Fibroblast of skin of right biceps (primary cell): Measurements from ENCODE around the gene CRAT.

Source experiments
- DNase-seq: peaks from one replicate; pipeline ENCODE4 v3.0.0-alpha.2; 2013

CRAT gene

DNA sequence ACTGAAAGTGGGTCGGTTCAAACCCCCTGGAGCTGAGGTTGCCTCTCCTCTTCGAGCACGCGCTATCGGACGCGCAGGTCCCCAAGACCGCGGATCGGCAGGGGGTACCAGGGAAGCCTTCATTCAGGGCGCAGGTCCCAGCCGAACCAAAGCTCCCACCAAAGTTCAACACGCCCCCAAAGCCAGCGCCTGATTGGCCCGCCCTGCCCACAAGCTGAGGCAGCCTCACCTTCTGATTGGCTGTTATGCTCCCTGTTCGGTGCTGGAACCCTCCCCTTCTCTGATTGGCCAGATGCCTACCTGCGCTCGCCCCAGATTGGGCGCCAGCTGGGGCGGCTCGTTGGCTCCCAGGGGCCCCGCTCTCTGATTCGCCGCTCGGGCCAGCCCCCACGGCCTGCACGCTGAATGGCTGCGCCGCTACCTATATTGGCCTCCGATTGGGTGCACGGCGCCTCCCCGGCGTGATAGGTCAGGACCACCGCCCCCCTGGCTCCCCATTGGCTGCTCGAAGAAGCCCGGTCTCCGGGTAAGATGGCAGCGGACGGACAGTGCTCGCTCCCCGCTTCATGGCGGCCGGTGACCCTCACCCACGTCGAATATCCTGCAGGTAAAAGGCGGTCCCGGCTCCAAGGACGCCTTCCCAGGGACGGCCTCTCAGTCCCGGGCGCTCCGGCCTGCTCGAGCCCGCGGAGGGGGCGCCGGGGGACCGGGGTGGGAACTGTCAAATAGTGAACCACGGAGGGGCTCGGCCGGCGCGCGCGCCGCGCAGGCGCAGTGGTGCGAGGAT is 29.8 kb downstream of the CRAT start, which contains the start of gene DOLPP1:
Gene DOLPP1, plus strand, starts transcription at position 511 of the 787 bp plus-strand sequence. Its CDS starts 21 bp downstream, at position 532.
- peak; percentile 100 for DNase-seq

DNA sequence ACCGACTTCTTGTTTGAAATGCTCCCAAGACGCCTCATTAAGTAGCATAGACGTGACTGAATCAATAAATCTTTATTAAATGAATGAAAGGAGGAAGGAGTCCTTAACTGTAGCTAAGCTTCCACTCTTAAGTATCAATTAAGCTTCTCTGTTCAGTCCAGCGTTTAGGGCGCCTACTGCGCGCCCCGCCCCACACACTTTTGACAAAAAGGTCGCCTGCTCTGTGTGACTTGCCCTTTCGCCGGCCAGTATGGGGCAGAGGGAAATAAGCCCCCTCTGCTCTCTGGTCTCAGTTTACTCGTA is 30.3 kb downstream of the CRAT start:
- no peak for DNase-seq

GRCh38 chr9:129079829-129080228 is 30.8 kb downstream of the CRAT start:
- DNase-seq, result no peak

GRCh38 chr9:129078691-129079503 is 31.7 kb downstream of the CRAT start:
- DNase-seq, result no peak

GRCh38 chr9:129077236-129077635 is 33.4 kb downstream of the CRAT start:
- no peak for DNase-seq

- DNase-seq, result no peak
Measured at GRCh38 chr9:129076640-129077037, 34.0 kb downstream of the CRAT start.

- no peak for DNase-seq
Measured at GRCh38 chr9:129075996-129076639, 34.5 kb downstream of the CRAT start.

GRCh38 chr9:129074106-129074505 is 36.5 kb downstream of the CRAT start:
- no peak for DNase-seq

- DNase-seq, result no peak
Measured at GRCh38 chr9:129073404-129073803, 37.2 kb downstream of the CRAT start.

- DNase-seq, result no peak
Measured at GRCh38 chr9:129072171-129072570, 38.4 kb downstream of the CRAT start.

DNA sequence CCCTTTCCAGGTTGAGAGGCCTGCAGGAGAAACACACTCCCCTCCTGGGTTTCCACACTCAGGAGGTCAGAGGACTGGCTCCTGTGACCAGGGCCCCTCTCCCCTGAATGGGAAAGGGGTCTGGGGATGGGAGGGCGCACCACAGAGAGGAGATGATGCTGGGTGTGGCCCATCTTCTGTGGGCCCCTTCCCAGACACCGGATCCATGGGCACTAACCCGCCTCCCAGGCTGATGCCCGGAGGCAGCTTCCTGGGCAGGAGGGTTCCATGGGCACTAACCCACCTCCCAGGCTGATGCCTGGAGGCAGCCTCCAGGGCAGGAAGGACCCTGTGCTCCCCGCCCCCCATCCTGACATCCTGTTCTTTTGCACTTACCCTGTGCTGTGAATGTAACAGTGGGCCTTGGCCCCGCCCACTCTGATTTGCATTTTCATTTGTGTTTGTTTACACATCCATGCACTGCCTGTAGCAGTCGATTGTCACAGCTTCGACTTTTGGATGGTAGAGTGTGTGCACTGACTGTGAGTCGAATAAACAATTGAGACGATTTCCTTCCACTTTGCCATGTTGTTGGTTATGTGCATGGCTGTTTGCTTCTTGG is 39.0 kb downstream of the CRAT start:
- DNase-seq, result no peak

- DNase-seq, result no peak
Measured at GRCh38 chr9:129070696-129071525, 39.7 kb downstream of the CRAT start.

DNA sequence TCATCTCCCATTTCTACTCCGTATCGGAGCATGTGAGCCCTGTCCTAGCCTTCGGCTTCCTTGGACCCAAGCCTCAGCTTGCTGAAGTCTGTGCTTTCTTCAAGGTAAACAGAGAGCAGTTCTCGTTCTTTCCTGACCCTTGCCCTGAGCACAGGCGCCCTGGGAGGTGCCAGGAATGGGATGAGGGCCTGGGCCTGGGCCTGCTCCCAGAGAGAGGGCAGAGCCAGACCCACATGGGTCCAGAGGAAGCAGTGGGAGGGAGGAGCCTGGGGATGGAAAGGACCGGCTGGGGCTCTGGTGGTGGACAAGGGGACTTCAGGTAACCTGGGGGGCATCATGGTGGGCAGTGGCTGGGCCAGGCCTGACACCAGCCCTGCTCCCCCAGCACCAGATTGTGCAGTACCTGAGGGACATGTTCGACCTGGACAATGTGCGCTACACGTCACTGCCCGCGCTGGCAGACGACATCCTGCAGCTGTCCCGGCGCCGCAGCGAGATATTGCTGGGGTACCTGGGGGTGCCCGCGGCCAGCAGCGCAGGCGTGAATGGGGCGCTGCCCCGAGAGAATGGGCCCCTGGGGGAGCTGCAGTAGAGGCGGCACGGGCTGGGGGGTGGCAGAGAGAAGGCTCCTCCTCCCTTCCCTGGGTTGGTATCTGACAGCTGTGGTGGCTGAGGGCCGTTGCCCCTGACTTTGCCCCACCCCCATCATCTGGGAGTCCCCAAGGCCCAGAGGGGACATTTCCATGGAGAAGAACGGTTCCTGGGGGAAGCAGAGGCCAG is 40.5 kb downstream of the CRAT start:
- DNase-seq, result no peak

- DNase-seq, result no peak
Measured at GRCh38 chr9:129068990-129069861, 41.4 kb downstream of the CRAT start.

DNA sequence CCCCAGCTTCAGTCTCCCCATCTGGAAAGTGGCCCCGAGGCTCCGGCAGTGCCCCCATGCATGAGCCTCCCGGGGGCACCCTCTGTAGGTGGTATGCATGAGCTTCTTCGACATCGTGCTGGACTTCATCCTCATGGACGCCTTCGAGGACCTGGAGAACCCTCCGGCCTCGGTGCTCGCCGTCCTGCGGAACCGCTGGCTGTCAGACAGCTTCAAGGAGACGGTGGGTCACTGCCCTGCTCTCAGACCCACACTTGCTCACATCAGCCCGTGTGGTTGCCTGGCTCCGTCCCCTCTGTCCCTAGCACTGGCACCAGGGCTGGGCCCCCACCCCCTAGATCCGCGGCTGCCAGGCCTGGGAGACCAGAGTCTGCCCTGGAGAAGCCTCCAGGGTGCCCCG is 42.5 kb downstream of the CRAT start:
- DNase-seq, result no peak

- DNase-seq, result no peak
Measured at GRCh38 chr9:129064499-129064908, 46.1 kb downstream of the CRAT start.

DNA sequence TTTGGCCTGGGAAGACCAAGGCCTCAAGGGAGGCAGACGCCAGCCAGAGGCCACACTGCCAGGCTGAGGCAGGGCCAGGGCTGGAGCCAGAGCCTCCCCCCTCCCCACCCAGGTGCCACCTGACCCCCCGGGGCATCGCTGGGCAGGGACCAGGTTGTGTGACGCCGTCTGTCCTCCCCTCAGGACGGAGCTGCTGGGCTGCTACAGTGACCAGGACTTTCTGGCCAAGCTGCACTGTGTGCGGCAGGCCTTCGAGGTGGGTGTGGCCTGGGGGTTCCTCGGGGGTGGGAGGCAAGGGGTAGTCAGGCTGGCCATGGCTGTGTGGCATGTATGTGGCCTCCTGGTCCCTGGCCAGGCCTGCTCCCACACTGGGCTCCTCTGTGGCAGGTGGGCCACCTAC is 47.5 kb downstream of the CRAT start:
- no peak for DNase-seq

DNA sequence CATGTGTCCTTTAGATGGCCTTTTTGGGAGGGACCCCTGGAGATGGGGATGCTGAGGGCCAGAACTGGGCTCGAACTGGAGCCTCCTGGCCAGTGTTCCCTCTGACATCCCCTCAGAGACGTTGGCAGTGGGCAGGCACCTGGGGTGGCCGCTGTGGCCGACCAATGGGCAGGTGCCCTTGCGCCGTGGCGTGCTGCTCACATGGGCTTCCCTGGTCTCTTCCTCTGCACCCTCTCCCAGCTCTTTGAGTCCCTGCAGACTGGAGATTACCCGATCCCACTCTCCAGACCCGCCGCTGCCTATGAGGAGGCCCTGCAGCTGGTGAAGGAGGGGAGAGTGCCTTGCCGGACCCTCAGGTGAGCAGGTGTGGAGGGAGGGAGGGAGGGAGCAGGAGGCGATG is 49.6 kb downstream of the CRAT start:
- no peak for DNase-seq

- no peak for DNase-seq
Measured at GRCh38 chr9:129059796-129060785, 50.5 kb downstream of the CRAT start.
